GM18517 (cell line): Measurements from ENCODE around the gene ATP7A.
"Not testable (repeated sequence)": the region's sequence is repeated elsewhere in the genome, so short reads cannot be mapped to it uniquely, and the experiment has no call there.

Source experiments
- ATAC-seq: cut with Tn5 transposase; IDR thresholded peaks from one replicate; pipeline ENCODE4 v1.9.1; 2021; ENCODE audit warnings: mild to moderate bottlenecking, moderate library complexity; ENCODE audit not compliant: unreplicated experiment

The ATP7A gene

DNA sequence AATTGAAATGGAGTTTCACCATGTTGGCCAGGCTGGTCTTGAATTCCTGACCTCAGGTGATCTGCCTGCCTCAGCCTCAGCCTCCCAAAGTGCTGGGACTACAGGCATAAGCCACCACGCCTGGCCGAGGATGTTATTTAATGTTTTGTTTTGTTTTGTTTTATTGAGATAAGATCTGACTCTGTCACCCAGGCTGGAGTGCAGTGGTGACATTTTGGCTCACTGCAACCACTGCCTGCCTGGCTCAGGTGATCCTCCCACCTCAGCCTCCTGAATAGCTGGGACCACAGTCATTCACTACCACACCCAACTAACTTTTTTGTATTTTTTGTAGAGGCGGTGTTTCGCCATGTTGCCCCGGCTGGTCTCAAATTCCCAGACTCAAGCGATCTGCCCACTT is 34.5 kb downstream of the ATP7A start:
- ATAC-seq = not testable (repeated sequence)

DNA sequence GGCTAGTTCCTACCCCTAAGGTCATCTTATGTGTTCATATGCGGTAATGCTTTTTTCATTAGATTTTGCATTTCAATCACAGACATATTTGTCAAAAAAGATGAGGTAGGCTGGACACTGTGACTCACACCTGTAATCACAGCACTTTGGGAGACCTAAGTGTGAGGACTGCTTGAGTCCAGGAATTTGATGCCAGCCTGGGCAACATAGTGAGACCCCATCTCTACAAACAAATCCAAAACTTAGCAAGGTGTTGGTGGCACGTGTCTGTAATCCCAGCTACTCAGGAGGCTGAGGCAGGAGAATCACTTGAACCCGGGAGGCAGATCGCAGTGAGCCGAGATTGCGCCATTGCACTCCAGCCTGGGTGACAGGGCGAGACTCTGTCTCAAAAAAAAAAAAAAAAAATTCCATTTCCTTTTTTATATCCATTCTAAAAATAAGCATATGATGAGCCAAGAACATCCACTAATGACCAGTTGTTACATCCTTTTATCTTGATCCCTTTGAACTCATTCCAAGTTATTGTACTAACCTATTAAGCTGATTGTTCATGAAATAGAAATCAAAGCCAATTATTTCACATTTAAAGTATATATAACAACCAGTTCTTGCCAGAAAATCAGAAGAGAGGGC is 35.5 kb downstream of the ATP7A start:
- ATAC-seq = no peak

DNA sequence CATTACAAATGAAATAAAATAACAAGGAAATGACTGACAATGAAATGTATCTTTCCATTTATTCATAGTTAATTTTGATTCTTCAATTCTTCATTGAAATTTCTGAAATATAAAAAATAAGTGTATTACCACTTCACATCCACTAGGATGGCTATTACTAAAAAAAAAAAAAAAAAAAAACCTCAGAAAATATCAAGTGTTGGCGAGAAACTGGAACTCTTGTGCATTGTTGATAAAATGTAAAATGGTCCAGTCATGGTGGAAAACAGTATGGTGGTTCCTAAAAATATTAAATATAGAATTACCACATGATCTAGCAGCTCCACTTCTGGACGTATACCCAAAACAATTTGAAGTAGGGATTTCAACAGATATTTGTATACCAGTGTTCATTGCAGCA is 36.1 kb downstream of the ATP7A start:
- ATAC-seq = no peak

GRCh38 chrX:77949840-77950239 is 39.3 kb downstream of the ATP7A start:
- no peak for ATAC-seq

GRCh38 chrX:77952173-77952572 is 41.7 kb downstream of the ATP7A start:
- no peak for ATAC-seq

- ATAC-seq = no peak
Observed at GRCh38 chrX:77953302-77953701, 42.8 kb downstream of the ATP7A start.

DNA sequence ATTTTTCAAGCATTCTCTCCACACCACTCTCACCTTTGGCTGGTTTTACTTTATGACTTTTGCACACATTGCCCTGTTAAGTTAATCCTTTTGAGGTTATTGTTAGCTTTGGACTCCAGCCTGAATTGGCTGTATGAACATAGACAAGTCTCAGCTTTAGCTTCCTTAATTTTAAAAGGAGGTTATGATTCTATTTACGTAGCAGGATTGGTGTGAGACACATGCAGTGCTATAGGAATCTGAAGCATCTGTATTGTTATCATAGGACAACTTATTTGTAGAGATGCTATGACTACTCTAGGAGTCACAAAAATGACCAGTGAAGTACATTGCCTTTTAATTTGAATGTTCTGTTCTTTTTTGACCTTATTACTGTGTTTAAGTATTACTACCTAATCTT is 43.2 kb downstream of the ATP7A start:
- no peak for ATAC-seq

DNA sequence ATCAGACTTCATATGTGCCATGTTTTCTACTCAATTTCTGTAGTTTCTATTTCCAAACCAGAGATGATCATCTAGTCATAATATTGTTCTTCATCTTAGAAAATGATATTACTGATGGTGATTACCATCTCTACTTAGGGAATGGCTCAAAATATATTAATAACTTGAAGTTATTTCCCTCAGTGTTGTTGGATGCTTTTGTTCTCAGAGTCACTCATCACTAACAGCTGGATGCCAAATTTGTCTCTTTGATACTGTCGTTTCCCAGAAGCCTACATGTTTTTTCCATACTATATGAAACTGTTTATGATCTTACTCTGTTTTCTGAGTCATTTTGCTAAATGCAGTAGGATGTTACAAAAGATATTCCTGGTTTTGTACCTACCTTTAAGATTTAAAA is 50.1 kb downstream of the ATP7A start:
- ATAC-seq = no peak

DNA sequence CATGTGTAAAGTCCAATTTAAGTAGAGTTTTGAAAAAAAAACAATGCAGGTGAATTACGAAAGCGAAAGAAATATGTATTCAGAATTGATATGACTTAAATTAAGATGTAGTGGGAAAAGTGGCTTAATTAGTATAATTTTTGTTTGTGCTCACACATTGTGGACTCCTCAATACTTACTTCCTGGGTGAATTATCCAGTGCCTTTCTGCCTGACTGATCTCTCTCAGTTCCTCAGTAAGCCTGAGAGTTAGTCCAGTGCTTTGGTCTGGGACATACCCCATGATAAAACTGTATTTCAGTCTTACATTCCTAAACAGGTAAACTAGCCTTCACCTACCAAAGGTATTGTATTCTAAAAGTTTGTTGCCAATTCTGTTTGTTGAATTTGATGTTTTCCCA is 50.6 kb downstream of the ATP7A start:
- no peak for ATAC-seq

DNA sequence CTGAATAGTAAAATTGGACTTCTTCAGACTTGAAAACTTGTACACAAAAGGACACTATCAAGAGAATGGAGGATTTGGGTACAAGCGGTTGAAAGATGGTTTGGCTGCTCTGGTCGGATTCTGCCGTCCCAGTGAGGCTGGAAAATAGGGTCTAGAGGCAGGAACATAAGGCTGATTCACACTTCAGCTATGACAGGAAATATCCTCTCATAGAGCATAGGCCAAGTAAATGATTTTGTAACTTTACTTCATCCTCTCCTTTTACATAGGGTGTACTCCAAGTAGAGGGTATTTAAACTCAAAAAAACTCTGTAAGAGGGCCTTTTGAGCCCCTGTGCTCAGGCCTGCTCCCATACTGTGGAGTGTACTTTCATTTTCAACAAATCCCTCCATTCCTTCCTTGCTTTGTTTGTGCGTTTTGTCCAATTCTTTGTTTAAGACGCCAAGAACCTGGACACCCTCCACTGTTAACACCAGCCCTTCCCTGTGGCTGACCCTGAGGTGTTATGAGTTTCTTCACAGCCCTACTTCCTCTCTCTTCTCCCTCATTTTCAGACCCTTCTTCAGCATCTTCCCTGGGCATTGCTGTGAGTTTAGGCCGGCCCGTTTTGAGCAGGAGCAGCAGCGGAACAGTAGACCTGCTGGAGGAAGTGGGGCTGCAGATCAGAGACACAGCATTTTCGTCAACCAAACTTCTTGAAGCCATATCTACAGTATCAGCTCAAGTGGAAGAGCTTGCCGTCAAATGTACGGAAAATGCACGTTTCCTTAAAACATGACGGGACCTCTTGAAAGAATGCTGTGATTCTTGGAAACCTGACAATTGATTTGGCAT is 51.8 kb downstream of the ATP7A start:
- no peak for ATAC-seq

DNA sequence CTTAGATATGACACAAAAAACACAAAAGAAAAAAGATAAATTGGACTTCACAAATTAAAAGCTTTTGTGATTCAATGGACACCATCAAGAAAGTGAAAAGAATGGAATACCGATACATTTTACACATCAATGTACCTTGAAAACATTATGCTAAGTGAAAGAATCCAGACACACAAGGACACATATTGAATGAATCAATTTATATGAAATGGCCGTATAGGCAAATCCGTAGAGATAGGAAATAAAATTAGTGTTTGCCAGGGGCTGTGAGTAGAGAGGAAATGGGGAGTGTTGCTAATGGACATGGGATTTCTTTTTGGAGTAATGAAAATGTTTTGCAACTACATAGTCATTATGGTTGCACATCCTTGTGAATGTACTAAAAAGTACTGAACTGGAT is 55.9 kb downstream of the ATP7A start:
- no peak for ATAC-seq

GRCh38 chrX:77967631-77968030 is 57.1 kb downstream of the ATP7A start:
- ATAC-seq = no peak

GRCh38 chrX:77969538-77969937 is 59.0 kb downstream of the ATP7A start, which contains the start of gene PGAM4:
Gene PGAM4 (minus strand): TSS chrX:77969638. CDS start chrX:77969638, 0 bp downstream.
- ATAC-seq = no peak

DNA sequence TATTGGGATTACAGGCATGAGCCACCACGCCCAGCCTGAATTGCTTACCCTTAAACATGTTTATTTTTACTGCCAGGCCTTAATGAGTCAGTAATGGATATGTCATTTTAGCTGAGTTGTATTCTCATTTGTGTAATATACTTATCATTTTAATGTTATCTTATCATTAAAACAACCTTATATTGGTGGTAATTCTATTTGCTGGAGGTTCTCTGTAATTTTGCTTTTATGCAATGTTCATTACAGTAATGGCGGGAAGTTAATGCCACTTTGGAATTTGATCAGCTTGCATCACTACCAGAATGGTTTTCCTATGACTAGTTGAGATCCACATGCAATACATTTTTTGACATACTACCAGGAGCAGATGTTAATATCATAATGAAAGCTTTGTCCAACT is 65.3 kb downstream of the ATP7A start:
- no peak for ATAC-seq

DNA sequence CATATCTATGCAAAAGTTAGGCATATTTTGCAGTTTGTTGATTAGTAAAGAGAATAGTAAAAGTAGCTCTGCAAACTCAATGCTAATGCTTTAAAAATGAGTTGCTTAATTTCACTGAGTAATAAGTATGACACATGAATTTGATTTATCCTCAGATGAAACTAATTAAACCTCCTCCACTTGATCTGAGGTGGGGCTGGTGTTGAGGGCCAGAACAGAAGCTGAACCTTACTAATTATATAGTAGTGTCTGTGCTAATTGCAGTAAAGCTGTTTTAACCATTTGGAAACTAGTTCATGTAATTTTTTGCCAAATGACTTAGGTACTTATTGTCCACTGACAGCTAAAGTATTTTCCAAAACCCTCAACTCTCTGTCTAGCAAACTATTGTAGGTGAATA is 66.6 kb downstream of the ATP7A start:
- no peak for ATAC-seq

DNA sequence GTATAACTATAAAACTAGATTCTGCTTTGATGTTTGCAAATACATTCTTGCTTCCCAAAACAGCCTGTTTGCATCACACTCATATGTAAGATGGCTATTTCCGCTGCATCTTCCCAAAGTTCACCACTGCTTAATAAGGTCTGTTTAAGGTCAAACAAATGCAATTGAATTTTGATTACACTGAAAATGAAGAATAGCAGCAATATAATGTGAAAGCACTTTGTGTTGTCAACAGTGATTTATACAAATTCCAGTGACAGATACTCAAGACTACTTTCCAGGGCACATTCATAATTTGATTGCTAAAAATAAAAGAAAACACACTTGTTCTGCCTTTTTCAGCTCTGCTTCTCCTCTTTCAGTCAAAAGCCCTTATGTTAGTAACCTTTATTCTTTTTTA is 67.0 kb downstream of the ATP7A start:
- no peak for ATAC-seq

- ATAC-seq = no peak
Observed at GRCh38 chrX:77979870-77980269, 69.4 kb downstream of the ATP7A start.

GRCh38 chrX:78011846-78012245 is 101.4 kb downstream of the ATP7A start:
- no peak for ATAC-seq

DNA sequence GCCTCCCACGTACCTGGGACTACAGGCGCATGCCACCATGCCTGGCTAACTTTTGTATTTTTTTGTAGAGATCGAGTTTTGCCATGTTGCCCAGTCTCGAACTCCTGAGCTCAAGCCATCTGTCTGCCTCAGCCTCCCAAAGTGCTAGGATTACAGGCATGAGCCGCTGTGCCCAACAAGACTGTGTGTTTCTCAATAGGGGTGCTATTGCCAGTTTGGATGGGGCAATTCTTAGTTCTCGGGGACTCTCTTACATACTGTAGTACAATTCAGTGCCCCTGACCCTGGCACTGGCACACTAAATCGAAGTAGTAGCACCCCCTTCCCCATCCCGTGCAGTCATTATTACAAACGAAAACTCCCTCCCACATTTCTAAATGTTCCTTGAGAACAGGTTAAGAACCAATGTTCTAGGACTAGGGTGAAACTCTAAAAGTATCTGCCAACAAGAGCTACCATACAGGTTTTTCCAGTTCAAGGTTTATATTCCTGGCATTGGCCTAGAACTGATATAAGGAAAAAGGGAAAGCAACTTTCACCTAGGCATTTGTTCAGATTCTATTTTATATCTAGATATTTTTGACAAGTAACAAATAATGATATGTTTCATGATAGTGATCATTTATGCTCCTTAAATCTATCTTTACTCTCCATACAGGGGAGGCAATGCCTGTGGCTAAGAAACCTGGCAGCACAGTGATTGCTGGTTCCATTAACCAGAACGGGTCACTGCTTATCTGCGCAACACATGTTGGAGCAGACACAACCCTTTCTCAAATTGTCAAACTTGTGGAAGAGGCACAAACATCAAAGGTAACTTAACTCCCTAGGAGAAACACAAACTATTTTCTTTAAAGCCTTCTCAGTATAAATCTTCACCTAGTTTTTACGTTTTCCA is 109.3 kb downstream of the ATP7A start:
- ATAC-seq = no peak

DNA sequence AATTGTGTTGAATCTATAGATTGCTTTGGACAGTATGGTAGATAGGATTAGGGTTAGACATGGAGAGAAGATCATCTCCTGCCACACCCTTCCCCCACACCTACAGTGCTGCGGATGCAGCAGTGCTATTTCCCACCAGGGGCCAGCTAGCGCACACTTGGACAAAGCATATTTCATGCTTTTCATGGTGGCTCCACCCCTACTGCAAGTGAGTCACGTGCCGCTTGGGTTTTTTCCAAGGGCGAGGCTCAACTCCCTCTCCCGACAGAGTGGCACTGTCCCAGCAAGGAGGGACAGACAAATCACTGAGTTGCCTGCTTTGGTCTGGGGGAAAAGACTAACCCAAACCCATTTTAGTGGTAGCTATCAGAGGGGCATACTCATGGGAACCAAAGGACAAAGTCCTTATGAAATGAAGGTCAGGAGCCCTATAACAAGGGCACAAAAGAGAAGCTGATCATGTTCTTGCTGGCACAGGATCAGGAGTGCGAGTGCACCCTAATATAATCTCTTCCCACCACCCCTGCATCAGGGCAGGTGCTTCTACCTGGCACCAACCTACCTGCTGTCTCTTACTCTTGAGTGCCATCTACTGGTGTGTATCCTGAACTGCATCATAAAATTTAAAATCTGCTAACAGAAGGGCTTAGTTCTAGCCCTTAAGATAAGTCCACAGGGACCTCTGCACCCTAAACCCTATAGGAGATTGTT is 114.0 kb downstream of the ATP7A start:
- ATAC-seq = no peak

GRCh38 chrX:78027798-78028197 is 117.3 kb downstream of the ATP7A start:
- no peak for ATAC-seq
